ENCODE measurements around the gene HARBI1. TPM values are rescaled to one million over a fixed set of nuclear protein-coding genes. Genes with fewer than 3 reads are reported as not detected.

HARBI1 gene
- total and polyA plus RNA-seq, 2 experiments from 2014 or later, result 4.4 to 6.5 TPM

- 100% methylated on average over 1 of the region's 1 CpG for WGBS (ENCODE audit: low lambda C conversion rate, missing lambda C conversion rate)
These were observed 40.0 kb downstream of the HARBI1 start for GRCh38 chr11:46577058-46577457.

GRCh38 chr11:46574656-46575055 is 42.4 kb downstream of the HARBI1 start:
- Histone ChIP-seq H3K79me2 (peaks cover 87% of the 10 kb centered on the region), H3K4me1 (ENCODE audit: insufficient read depth) (no peaks in the 10 kb centered on the region), H3K9me2 (replicated peaks; ENCODE audit: insufficient read depth) (no peaks in the 10 kb centered on the region), H3K4me3 (no peak overlapping the region), H3K4me2 (no peak overlapping the region), H3K27me3 (no peaks in the 10 kb centered on the region), H3K9me3 (ENCODE audit: low read depth) (no peaks in the 10 kb centered on the region), H3K36me3 (replicated peaks; ENCODE audit: insufficient read depth, low read depth) (no peaks in the 10 kb centered on the region), H4K20me1 (ENCODE audit: insufficient read depth, poor library complexity, severe bottlenecking) (peaks cover 38% of the 10 kb centered on the region), H2AFZ (no peak overlapping the region), H3K27ac (no peak overlapping the region)
- TF ChIP-seq EZH2phosphoT487 (IDR thresholded peaks at IDR 0.05; ENCODE audit: low read depth, severe bottlenecking, unreplicated experiment) (no peak), CTCF (IDR thresholded peaks at IDR 0.05; ENCODE audit: poor library complexity) (no peak), EZH2 (IDR thresholded peaks at IDR 0.05; ENCODE audit: borderline replicate concordance) (no peak)
- no peak for DNase-seq (ENCODE audit: low spot score)
- WGBS (ENCODE audit: low lambda C conversion rate, missing lambda C conversion rate), result 97% methylated on average over 1 of the region's 1 CpG

More at GRCh38 chr11:46577058-46577457, 40.0 kb downstream of the HARBI1 start:
- no peak for DNase-seq (ENCODE audit: low spot score)
- no peak overlapping the region for H3K4me2 ChIP-seq
- H4K20me1 ChIP-seq (ENCODE audit: insufficient read depth, poor library complexity, severe bottlenecking), result peaks cover 46% of the 10 kb centered on the region
- no peaks in the 10 kb centered on the region for H3K27me3 ChIP-seq
- H3K4me3 ChIP-seq, result no peak overlapping the region
- H3K36me3 ChIP-seq (replicated peaks; ENCODE audit: insufficient read depth, low read depth), result no peaks in the 10 kb centered on the region
- H3K27ac ChIP-seq, result no peak overlapping the region
- no peak for TF ChIP-seq CTCF (IDR thresholded peaks at IDR 0.05; ENCODE audit: poor library complexity)
- TF ChIP-seq EZH2 (IDR thresholded peaks at IDR 0.05; ENCODE audit: borderline replicate concordance), result no peak
- no peak for TF ChIP-seq EZH2phosphoT487 (IDR thresholded peaks at IDR 0.05; ENCODE audit: low read depth, severe bottlenecking, unreplicated experiment)
- H3K4me1 ChIP-seq (ENCODE audit: insufficient read depth), result no peaks in the 10 kb centered on the region
- H3K9me3 ChIP-seq (ENCODE audit: low read depth), result no peaks in the 10 kb centered on the region
- H3K9me2 ChIP-seq (replicated peaks; ENCODE audit: insufficient read depth), result no peaks in the 10 kb centered on the region
- peaks cover 88% of the 10 kb centered on the region for H3K79me2 ChIP-seq
- no peak overlapping the region for H2AFZ ChIP-seq

- Histone ChIP-seq H3K9me3 (ENCODE audit: low read depth) (no peaks in the 10 kb centered on the region), H3K4me3 (no peak overlapping the region), H3K9me2 (replicated peaks; ENCODE audit: insufficient read depth) (no peaks in the 10 kb centered on the region), H3K79me2 (peaks cover 90% of the 10 kb centered on the region), H3K27ac (no peak overlapping the region), H2AFZ (no peak overlapping the region), H3K27me3 (no peaks in the 10 kb centered on the region), H3K4me2 (no peak overlapping the region), H4K20me1 (ENCODE audit: insufficient read depth, poor library complexity, severe bottlenecking) (peaks cover 38% of the 10 kb centered on the region), H3K4me1 (ENCODE audit: insufficient read depth) (no peaks in the 10 kb centered on the region), H3K36me3 (replicated peaks; ENCODE audit: insufficient read depth, low read depth) (no peaks in the 10 kb centered on the region)
- 93% methylated on average over 2 of the region's 2 CpGs for WGBS (ENCODE audit: low lambda C conversion rate, missing lambda C conversion rate)
- no peak for DNase-seq (ENCODE audit: low spot score)
- TF ChIP-seq EZH2 (IDR thresholded peaks at IDR 0.05; ENCODE audit: borderline replicate concordance) (no peak), CTCF (IDR thresholded peaks at IDR 0.05; ENCODE audit: poor library complexity) (no peak), EZH2phosphoT487 (IDR thresholded peaks at IDR 0.05; ENCODE audit: low read depth, severe bottlenecking, unreplicated experiment) (no peak)
These were observed 46.1 kb downstream of the HARBI1 start for GRCh38 chr11:46570790-46571398.
